MV-4-11 (cell line): ENCODE data around the gene OR52A5.
A peak's percentile ranks its signal among the peaks of the same experiment; 100 is the strongest.
"Not testable (repeated sequence)": the region's sequence is repeated elsewhere in the genome, so short reads cannot be mapped to it uniquely, and the experiment has no call there.

Experiments used
- DNase-seq: peaks from one replicate; lab custom pipeline; 2025; lab: John Stamatoyannopoulos, UW

Gene OR52A5

DNA sequence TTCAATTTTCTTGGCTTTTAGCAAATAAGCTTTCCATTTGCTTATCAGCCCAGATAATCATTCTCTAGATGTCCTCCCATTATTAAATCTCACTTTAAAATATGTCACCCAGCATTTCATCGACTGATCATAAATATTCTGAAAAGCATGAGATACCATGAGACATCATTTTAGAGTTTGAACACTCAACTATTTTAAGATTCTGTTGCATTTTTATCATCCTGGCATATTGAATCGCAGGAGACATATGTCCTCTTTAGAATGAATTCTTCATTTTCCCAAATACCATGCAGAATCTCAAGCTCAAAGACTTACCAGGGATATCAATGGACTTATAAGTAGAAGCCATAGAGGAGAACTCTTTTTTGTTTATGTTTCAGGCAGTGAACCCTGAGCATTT is at the start of gene OR52A5:
Gene OR52A5 (minus strand): TSS at position 361 of the 400 bp plus-strand sequence. CDS start 5,714 bp downstream, outside the sequence.
- no peak for DNase-seq

DNA sequence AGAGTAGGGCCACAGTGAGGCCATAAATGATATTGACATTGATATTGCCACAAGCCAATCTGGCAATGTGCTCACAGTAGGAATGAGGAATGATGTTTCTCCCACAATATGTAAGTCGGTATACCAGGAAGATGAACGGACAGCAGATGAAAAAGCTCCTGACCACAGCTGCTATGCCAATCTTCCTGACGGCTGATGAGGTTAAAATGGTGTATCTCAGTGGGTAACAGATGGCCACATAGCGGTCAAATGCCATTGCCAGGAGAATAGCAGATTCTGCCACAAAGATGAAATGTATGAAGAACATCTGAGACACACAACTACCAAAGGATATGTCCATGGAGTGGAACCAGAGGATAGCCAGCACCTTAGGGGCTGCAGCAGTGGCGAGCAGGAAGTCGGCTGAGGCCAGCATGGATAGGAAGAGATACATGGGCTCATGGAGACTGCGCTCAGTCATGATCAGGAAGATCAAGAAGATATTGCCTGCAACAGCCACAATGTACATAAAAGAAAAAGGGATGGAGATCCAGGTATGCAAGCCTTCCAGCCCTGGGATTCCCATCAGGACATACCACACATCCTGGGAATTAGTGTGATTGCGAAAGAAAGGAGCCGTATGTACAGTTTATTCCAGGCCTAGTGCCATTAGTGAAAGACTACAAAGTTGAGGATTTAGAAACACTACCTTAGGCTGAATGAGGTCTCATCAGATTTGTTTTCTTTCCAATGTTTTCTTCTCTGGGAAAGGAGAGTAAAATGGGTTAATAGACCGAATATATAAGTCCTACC is 40.1 kb upstream of the OR52A5 start:
- no peak for DNase-seq

DNA sequence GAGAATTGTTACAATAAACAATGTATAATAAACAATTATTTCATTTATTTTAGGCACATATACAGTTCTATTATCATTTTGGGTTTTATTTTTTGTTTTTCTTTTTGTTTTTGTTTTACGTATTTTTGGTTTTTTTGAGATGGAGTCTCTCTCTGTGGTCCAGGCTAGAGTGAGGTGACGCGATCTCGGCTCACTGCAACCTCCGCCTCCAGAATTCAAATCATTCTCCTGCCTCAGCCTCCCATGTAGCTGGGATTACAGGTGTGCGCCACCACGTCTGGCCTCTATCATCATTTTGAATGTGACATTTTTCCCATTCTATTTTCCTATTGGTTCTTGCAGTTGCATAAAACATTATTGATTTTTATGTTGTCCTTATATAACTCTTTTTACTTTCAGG is 36.8 kb upstream of the OR52A5 start:
- DNase-seq = no peak

DNA sequence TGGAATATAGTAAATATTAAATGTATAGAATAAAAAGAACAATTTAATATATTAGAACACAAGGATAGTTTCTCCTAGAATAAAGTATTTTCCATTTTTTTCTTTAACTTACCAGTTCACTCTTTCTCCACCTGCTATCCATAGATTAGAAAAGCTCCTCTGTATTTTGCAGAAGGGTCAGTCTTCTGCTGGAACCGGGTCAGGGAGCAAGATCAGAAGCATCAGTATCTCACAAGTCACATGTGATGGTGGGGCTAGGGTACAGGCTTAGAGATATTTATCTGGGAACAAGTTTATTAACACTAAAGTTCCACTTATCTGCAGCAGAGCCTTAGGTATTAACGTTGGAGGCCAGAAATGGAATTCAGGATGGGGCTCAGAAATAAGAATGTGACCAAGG is 33.7 kb upstream of the OR52A5 start:
- no peak for DNase-seq

DNA sequence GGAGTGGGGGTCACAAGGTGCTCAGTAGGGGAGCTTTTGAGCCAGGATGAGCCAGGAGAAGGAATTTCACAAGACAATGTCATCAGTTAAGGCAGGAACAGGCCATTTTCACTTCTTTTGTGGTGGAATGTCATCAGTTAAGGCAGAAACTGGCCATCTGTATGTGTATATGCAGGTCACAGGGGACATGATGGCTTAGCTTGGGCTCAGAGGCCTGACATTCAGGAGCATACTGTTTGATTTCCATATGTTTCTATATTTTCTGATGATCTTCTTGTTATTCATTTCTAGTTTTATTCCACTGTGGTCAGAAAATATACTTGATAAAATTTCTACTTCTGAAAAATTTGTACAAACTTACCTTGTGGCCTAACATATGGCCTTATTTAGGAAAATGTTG is 27.7 kb upstream of the OR52A5 start:
- not testable (repeated sequence) for DNase-seq

DNA sequence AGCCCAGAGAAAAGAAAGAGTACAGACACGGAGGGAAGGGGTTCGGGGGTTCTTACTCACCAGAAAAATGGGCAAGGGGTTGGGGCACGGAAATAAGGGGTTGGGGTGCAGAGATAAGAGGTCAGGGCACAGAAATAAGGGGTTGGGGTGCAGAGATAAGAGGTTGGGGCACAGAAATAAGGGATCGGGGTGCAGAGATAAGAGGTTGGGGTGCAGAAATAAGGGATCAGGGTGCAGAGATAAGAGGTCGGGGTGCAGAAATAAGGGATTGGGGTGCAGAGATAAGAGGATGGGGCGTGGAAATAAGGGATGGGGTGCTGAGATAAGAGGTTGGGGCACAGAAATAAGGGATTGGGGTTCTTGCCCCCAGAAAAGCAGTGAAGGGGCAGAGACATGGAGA is 26.7 kb upstream of the OR52A5 start:
- DNase-seq = not testable (repeated sequence)

GRCh38 chr11:5161045-5161444 is 22.9 kb upstream of the OR52A5 start:
- not testable (repeated sequence) for DNase-seq

DNA sequence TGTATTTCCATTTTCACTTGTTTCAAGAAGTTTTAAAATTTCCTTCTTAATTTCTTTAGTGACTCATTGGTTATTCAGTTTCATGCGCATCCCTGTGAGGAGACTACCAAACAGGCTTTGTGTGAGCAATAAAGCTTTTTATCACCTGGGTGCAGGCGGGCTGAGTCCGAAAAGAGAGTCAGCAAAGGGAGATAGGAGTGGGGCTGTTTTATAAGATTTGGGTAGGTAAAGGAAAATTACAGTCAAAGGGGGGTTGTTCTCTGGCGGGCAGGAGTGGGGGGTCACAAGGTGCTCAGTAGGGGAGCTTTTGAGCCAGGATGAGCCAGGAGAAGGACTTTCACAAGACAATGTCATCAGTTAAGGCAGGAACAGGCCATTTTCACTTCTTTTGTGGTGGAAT is 22.1 kb upstream of the OR52A5 start:
- DNase-seq = not testable (repeated sequence)

DNA sequence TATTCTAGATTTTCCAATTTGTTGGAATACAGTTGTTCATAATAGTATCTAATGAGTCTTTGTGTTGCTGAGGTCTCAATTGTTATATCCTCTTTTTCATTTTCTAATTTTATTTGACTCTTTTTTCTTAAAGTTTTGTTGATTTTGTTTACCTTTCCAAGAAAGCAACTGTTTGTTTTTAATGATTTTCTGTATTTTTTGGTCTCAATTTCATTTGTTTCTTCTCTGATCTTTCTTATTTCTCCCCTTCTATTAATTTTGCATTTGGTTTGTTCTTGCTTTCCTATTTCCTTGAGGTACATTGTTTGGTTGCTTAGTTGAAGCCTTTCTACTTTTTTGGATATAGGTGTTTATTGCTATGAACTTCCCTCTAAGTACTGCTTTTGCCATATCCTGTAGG is 21.6 kb upstream of the OR52A5 start:
- no peak for DNase-seq

DNA sequence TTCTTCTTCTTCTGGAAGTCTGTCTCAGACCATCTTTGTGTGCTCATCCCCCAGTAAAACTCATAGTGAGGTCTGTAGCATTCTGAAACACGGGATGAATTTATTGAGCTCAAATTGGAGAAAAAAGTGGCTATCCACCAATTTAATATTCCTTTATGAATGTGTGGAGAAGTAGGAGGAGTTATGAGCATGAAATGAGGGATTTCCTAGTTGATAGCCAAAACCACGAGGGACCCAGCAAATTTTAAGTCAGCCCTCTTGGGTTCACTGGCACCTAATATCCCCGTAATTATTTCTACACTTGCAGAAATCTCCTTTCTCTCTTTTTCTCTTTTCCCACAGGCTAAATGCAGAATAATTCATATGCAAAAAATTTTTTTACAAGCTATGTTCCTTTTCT is 16.5 kb upstream of the OR52A5 start, which contains the start of gene OR52A1:
Gene OR52A1 (minus strand): TSS at position 101 of the 400 bp plus-strand sequence. CDS start 2,388 bp downstream, outside the sequence.
- DNase-seq = no peak

DNA sequence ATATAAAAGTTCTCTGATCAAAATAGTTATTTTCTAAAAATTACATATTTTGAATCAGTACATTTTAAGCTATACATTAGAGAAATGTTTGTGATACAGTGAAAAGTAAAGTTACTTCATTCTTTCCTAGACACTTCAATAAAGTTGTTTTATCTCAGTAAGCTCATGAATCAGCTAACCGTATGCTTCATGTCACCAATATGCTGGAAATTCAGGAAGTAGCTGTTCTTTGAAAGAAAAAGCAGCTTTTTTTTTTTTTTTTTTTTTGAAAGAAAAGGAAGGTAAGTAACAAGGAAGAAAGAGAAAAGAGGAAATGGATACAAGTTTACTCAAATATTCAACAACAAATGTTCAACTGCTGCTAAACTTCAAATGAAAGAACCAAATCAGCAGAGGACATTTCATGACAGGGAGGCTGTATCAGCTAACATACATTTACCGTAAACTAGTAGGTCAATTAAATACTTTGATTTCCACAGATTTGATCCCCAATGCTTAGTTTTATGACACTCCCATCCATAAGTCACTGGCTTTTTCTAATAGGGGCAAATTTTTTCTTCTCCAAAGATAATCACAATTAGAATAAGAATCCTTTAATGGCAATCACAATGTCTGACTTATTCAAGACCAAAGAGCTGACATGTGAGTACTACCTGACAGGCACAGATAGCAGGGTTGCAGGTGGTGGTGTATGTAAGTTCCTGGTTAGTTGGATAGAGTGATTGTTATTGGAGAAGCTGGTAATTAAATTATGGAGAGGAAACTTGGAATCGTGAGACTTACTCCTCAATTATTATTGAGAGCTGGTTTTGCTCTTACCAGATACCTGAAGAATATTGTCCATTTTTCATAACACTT is 15.6 kb upstream of the OR52A5 start:
- DNase-seq = peak; percentile 53

GRCh38 chr11:5151713-5152153 is 13.6 kb upstream of the OR52A5 start:
- no peak for DNase-seq

GRCh38 chr11:5144206-5144605 is 6.0 kb upstream of the OR52A5 start:
- DNase-seq = not testable (repeated sequence)

GRCh38 chr11:5137014-5137413 is 1.1 kb downstream of the OR52A5 start:
- no peak for DNase-seq

DNA sequence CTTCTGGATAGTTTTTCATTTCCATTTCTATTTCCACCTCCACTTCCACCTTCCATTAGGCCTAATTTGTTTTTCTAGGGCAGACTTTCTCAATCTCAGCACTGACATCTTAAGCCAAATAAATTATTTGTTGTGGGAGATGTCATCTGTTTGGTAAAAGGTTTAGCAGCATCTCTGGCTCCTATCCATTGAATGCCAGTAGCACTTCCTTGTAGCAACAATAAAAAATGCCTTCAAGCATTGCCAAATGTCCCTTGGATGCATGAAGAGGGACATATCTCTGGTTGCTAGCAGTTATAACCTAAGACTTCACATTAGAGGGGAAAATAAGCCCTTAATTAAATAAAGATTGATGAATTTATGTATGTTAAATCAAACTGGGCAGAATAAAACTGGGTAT is 1.9 kb downstream of the OR52A5 start:
- no peak for DNase-seq

- no peak for DNase-seq
These were observed 6.4 kb downstream of the OR52A5 start for GRCh38 chr11:5131584-5132335.

GRCh38 chr11:5129457-5129877 is 8.7 kb downstream of the OR52A5 start:
- no peak for DNase-seq

- DNase-seq = no peak
These were observed 13.1 kb downstream of the OR52A5 start for GRCh38 chr11:5124891-5125620.

GRCh38 chr11:5123802-5124521 is 14.2 kb downstream of the OR52A5 start:
- peak; percentile 55 for DNase-seq

GRCh38 chr11:5118893-5119292 is 19.3 kb downstream of the OR52A5 start:
- DNase-seq = no peak

GRCh38 chr11:5117588-5117987 is 20.6 kb downstream of the OR52A5 start:
- DNase-seq = no peak
